ENCODE results near the gene DDX39A. TPM values are rescaled to one million over a fixed set of nuclear protein-coding genes. Genes with fewer than 3 reads are reported as not detected.
"Not testable (repeated sequence)": the region's sequence is repeated elsewhere in the genome, so short reads cannot be mapped to it uniquely, and the experiment has no call there.

The DDX39A gene
- total RNA-seq, 2 experiments from 2014 or later, result 192 to 202 TPM

DNA sequence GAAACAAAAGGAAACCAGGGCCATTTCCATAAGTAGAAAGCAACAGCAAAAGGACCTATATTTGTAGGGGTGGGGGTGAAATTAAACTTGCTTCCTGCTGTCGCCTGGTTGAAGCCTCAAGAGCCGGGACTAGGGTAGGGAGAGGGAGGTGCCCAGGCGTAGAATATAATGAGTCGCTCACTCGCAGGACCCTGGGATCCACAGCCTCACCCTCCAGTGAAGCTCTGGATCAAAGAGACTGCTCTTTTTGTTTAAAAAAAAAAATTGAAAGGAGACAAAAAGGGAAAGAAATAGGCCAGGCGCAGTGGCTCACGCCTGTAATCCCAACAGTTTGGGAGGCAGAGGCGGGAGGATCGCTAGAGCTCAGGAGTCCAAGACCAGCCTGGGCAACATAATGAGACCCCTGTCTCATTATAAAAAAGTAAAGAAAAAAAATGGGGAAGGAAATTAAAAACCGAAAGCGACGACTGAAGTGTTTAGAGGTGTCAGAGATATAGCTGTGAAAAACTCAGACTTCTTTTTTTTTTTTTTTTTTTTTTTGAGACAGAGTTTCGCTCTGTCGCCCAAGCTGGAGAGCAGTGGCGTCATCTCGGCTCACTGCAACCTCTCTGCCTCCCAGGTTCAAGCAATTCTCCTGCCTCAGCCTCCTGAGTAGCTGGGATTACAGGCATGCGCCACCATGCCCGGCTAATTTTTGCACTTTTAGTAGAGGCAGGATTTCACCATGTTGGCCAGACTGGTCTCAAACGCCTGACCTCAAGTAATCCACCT lies 48.8 kb downstream of the DDX39A start:
- Mint-ChIP-seq H3K27ac (peak overlapping the region; percentile 91), H3K9me3 (no peaks in the 10 kb centered on the region), H3K36me3 (peaks cover 1% of the 10 kb centered on the region), H3K4me1 (peaks cover 52% of the 10 kb centered on the region), H3K4me3 (peak overlapping the region; percentile 84), H3K27me3 (no peaks in the 10 kb centered on the region)
- ATAC-seq (ENCODE audit: low read depth) (peak; percentile 25), DNase-seq (no peak)
- POLR2A ChIA-PET, result interaction anchor here (0.6 to 19.3 kb wide), 8 partner anchors 13 to 533 kb away, joined by 3 to 747 read pairs (median 4); partner anchors contain the start of genes ADGRE5 and DDX39A

DNA sequence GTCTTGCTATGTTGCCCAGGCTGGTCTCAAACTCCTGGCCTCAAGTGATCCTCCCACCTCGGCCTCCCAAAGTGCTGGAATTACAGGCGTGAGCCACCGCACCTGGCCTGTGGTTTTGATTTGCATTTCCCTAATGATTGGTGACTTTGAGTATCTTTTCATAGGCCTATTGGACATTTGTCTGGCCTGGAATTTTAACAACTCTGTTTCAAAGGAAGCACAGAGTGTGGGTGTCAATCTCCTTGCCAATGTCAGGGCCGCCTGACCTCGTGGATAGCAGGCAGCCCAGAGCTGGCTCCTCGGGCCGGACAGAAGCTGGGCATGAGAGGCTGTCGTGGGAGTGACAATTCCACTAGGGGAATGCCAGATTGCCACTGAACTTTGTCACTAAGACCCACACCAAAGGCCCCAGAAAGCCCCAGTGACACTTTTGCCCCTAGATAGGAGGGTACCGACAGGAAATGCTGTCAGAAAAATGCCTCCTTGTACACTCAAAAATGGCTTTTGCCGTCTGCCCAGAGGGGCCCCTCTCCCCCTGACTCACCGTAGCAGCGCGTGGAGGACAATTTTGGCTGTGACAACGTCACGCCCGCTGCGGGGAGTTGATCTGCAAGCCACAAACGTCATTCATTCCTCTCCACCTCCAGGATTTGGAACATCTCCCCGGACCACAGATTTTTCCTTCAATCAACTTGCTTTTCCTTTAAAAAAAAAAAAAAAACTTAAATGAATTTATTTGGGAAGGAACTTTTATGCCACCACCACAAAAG lies 49.6 kb downstream of the DDX39A start:
- H3K4me3 Mint-ChIP-seq, result peak overlapping the region; percentile 84
- peaks cover 1% of the 10 kb centered on the region for H3K36me3 Mint-ChIP-seq
- peak overlapping the region; percentile 91 for H3K27ac Mint-ChIP-seq
- H3K4me1 Mint-ChIP-seq, result peaks cover 52% of the 10 kb centered on the region
- POLR2A ChIA-PET, result interaction anchor here (1.3 to 19.3 kb wide), 4 partner anchors 14 to 48 kb away, joined by 3 to 747 read pairs (median 127); partner anchors contain the start of gene ADGRE5
- H3K27me3 Mint-ChIP-seq, result no peaks in the 10 kb centered on the region
- DNase-seq (peak; percentile 72), ATAC-seq (ENCODE audit: low read depth) (peak; percentile 38)
- no peaks in the 10 kb centered on the region for H3K9me3 Mint-ChIP-seq

DNA sequence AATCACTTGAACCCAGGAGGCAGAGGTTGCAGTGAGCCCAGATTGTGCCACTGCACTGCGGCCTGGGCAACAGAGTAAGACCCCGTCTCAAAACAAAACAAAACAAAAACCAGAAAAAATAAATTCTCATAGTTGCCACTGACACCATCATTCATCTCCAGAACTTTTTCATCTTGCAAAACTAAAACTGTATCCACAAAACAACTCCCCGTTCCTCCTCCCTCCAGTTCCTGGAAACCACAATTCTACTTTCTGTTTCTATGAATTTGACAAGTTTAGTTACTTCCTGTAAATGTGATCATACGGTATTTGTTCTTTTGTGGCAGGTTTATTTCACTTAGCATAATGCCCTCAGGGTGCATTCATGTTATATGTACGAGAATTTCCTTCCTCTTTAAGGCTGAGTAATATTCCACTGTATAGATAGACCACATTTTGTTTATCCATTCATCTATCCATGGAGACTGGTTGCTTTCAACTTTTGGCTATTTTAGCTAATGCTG lies 51.1 kb downstream of the DDX39A start:
- Mint-ChIP-seq H3K9me3 (no peaks in the 10 kb centered on the region), H3K4me1 (peaks cover 54% of the 10 kb centered on the region), H3K27me3 (no peaks in the 10 kb centered on the region), H3K36me3 (peaks cover 1% of the 10 kb centered on the region), H3K4me3 (peak overlapping the region; percentile 62), H3K27ac (peak overlapping the region; percentile 91)
- no peak for DNase-seq
- ATAC-seq (ENCODE audit: low read depth), result peak; percentile 36
- POLR2A ChIA-PET, result interaction anchor here (0.6 to 19.3 kb wide), 6 partner anchors 7 to 226 kb away, joined by 3 to 747 read pairs (median 44); partner anchors contain the start of gene ADGRE5

DNA sequence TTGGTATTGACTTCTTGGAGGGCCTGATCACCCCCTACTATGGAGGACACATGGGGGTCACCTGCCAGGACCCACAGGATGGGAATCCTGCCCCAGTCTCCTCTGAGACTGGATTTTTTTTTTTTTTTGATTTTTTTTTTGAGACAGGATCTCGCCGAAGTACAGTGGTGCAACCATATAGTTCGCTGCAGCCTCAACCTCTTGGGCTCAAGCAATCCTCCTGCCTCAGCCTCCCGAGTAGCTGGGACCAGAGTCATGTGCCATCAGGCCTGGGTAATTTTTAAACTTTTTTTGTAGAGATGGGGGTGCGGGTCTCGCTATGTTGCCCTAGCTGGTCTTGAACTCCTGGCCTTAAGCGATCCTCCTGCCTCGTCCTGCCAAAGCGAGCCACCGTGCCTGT lies 52.1 kb downstream of the DDX39A start:
- H3K27ac Mint-ChIP-seq, result peak overlapping the region; percentile 91
- no peaks in the 10 kb centered on the region for H3K27me3 Mint-ChIP-seq
- H3K4me1 Mint-ChIP-seq, result peaks cover 59% of the 10 kb centered on the region
- ATAC-seq (ENCODE audit: low read depth) (no peak), DNase-seq (no peak)
- peaks cover 3% of the 10 kb centered on the region for H3K36me3 Mint-ChIP-seq
- H3K4me3 Mint-ChIP-seq, result peak overlapping the region; percentile 83
- no peaks in the 10 kb centered on the region for H3K9me3 Mint-ChIP-seq
- POLR2A ChIA-PET, result interaction anchor here (0.9 to 19.3 kb wide), 9 partner anchors 8 to 529 kb away, joined by 3 to 747 read pairs (median 8); partner anchors contain the start of genes ADGRE5 and ASF1B

DNA sequence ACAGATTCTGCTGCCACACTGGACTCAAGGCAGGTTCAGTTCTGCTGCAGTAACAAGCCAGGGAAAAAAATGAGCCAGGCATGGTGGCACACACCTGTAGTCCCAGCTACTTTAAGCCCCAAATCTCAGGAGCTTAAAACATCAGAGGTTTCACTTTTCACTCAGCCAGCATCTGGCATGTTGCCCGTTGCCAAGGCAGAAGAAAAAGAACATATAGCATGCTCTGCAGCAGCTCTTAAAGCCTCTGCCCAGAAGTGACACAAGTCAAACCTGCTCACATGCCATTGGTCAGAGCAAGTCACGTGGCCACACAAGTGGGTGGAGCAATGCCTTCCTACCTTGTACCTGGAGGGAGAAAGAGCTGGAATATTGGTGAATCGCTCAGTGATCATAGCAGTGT lies 52.6 kb downstream of the DDX39A start:
- Mint-ChIP-seq H3K4me1 (peaks cover 61% of the 10 kb centered on the region), H3K27me3 (no peaks in the 10 kb centered on the region), H3K9me3 (no peaks in the 10 kb centered on the region), H3K36me3 (peaks cover 3% of the 10 kb centered on the region), H3K4me3 (peak overlapping the region; percentile 83), H3K27ac (peak overlapping the region; percentile 91)
- peak; percentile 83 for DNase-seq
- ATAC-seq (ENCODE audit: low read depth), result peak; percentile 54
- POLR2A ChIA-PET, result interaction anchor here (0.6 to 19.3 kb wide), 10 partner anchors 9 to 528 kb away, joined by 3 to 747 read pairs (median 7); partner anchors contain the start of genes ADGRE5 and ASF1B

DNA sequence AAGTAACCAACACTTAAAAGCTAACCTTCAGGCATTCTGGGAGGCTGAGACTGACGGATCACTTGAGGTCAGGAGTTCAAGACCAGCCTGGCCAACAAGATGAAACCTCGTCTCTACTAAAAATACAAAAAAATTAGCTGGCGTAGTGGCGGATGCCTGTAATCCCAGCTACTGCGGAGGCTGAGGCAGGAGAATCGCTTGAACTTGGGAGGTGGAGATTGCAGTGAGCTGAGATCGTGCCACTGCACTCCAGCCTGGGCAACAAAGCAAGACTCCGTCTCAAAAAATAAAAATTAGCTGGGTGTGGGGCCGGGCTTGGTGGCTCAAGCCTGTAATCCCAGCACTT lies 55.1 kb downstream of the DDX39A start:
- H3K36me3 Mint-ChIP-seq; H3K9me3 Mint-ChIP-seq; DNase-seq; ATAC-seq (ENCODE audit: low read depth); H3K27me3 Mint-ChIP-seq: not testable (repeated sequence)
- POLR2A ChIA-PET, result interaction anchor here (0.6 to 19.3 kb wide), 9 partner anchors 8 to 576 kb away, joined by 3 to 747 read pairs (median 9); partner anchors contain the start of gene ADGRE5
- peak overlapping the region; percentile 94 for H3K27ac Mint-ChIP-seq
- H3K4me1 Mint-ChIP-seq, result peaks cover 44% of the 10 kb centered on the region
- H3K4me3 Mint-ChIP-seq, result peak overlapping the region; percentile 98

DNA sequence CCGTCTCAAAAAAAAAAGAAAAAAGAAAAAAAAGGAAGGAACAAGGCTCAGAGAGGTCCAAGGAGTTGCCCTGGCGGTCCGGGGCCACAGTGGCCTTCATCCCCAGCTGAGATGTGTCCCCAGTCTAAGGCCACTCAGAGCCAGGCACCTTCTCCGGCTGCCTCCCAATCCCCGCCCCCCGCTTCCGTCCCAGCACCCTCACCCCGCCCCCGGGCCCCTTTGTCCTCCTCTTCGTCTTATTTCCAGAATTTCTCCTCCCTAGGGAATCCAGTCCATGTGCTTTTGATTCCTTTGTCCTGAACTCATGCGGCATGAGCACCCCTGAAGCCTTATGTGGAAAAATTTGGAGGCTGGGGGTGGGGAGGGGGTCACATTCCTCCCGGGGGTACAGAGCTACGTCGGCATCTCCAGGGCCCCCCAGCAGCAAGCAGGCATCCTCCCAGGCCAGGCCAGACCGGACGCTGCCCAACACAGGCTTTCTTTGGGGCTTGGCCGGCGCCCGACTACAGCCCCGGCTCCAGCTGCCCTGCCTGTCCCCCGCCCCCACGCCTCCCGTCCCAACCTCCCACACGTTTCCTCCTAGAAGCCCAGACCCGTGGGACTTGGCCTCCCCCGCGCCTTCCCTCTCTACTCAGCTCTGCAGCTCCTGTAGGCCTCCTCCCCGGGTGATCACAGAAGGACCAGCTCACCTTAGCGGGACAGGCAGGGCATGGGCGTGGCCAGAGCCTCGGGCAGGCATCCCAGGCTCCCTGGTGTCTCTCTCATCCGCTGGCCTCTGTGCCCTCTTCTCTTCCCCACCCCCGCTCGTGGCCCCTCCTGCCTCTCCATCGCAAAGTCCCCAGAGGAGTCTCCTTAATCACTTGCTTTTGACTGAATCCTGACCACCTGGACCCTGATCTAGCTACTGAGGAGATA lies 55.7 kb downstream of the DDX39A start:
- DNase-seq (peak; percentile 71), ATAC-seq (ENCODE audit: low read depth) (peak; percentile 33)
- POLR2A ChIA-PET, result interaction anchor here (0.6 to 19.3 kb wide), 11 partner anchors 9 to 576 kb away, joined by 3 to 747 read pairs (median 6); partner anchors contain the start of gene ADGRE5
- H3K4me1 Mint-ChIP-seq, result peaks cover 44% of the 10 kb centered on the region
- no peaks in the 10 kb centered on the region for H3K9me3 Mint-ChIP-seq
- peak overlapping the region; percentile 98 for H3K4me3 Mint-ChIP-seq
- peak overlapping the region; percentile 94 for H3K27ac Mint-ChIP-seq
- H3K27me3 Mint-ChIP-seq, result no peaks in the 10 kb centered on the region
- peaks cover 3% of the 10 kb centered on the region for H3K36me3 Mint-ChIP-seq

DNA sequence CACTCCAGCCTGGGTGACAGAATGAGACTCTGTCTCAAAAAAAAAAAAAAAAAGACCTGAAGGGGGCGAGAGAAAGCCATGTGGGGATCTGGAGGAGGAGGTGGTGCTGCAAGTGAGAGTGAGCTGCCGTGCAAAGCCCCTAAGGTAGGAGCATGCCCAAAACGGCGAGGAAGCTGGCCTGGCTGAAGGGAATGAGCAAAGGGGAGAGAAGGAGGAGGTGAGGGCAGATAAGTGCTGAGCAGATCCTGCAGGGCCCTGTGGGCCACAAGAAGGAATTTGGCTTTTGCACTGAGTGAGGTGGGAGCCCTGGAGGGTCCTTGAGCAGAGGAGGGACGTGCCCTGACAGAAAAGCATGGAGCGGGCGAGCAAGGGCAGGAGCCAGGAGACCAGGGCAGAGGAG lies 57.3 kb downstream of the DDX39A start:
- DNase-seq, result peak; percentile 62
- POLR2A ChIA-PET, result interaction anchor here (0.6 to 19.3 kb wide), 13 partner anchors 13 to 230 kb away, joined by 3 to 747 read pairs (median 5); partner anchors contain the start of genes ADGRE5 and ASF1B
- Mint-ChIP-seq H3K4me3 (peak overlapping the region; percentile 98), H3K27ac (peak overlapping the region; percentile 90), H3K27me3 (no peaks in the 10 kb centered on the region), H3K4me1 (peaks cover 33% of the 10 kb centered on the region), H3K9me3 (no peaks in the 10 kb centered on the region), H3K36me3 (peaks cover 3% of the 10 kb centered on the region)
- peak; percentile 57 for ATAC-seq (ENCODE audit: low read depth)

Other genes starting within 250 kb of the DDX39A start
- gene ADGRL1, start 213.2 kb downstream of the DDX39A start, total RNA-seq, result 10 to 100 TPM; 15.0 to 16.4 TPM
- 100 to 1,000 TPM; 304 to 315 TPM for gene ADGRE5, start 37.9 kb downstream of the DDX39A start, total RNA-seq
- gene PKN1, start 14.0 kb upstream of the DDX39A start, total RNA-seq, result 100 to 1,000 TPM; 244 to 265 TPM
- gene PTGER1, start 56.0 kb upstream of the DDX39A start, total RNA-seq, result under 1 TPM; 0.34 to 0.36 TPM
- 10 to 100 TPM; 31.7 to 32.4 TPM for gene GIPC1, start 76.8 kb upstream of the DDX39A start, total RNA-seq
- 100 to 1,000 TPM; 103 to 110 TPM for gene DNAJB1, start 99.1 kb upstream of the DDX39A start, total RNA-seq
- 100 to 1,000 TPM; 161 to 168 TPM for gene TECR, start 110.3 kb upstream of the DDX39A start, total RNA-seq
- 100 to 1,000 TPM in 1 of 2 experiments, 10 to 100 TPM in 1; 90.7 to 108 TPM for gene NDUFB7, start 152.7 kb upstream of the DDX39A start, total RNA-seq
- gene CLEC17A, start 163.7 kb upstream of the DDX39A start, total RNA-seq, result under 1 TPM in 1 of 2 experiments, not detected in 1; 0.17 TPM